GM21786 (cell line): ENCODE data around the gene IL1R2.

Experiments
- ATAC-seq: cut with Tn5 transposase; IDR thresholded peaks from one replicate; pipeline ENCODE4 v1.9.1; 2021; ENCODE audit not compliant: unreplicated experiment

The IL1R2 gene

DNA sequence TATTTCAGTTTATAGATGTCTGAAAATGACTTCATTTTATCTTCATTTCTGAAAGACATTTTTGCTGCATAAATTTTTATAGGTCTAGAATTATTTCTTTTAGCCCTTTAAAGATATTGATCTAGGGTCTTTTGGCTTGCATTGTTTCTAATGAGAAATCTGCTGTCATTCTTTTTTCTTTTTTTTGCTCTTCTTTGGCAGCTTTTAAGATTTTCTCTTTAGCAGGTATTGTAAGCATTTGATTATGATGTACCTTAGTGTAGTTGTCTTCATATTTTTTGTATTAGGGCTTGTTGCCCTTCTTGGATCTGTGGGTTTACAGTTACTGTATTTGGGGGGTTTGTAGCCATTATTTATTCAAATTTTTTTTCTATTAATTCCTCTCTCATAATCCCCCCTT, 84.8 kb downstream of the IL1R2 start:
- ATAC-seq, result no peak
